ENCODE results near the gene RASD2. TPM values are rescaled to one million over a fixed set of nuclear protein-coding genes. Genes with fewer than 3 reads are reported as not detected.
A peak's percentile ranks its signal among the peaks of the same experiment; 100 is the strongest.

Gene RASD2
- total RNA-seq, 1 experiment from 2014 or later, result 2.4 TPM

DNA sequence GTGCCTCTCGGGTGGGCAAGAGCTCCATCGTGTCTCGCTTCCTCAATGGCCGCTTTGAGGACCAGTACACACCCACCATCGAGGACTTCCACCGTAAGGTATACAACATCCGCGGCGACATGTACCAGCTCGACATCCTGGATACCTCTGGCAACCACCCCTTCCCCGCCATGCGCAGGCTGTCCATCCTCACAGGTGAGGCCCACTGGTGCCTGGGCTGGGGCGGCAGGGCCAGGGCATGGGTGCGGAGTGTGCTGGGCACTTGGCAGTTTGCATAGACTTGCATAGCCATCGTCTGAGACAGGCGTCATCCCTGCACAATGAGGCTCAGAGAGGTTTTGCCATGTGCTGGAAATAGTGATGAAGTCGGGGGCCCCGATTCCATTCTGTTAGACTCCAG, 6.3 kb downstream of the RASD2 start (continued):
- no peak for TF ChIP-seq EZH2phosphoT487 (IDR thresholded peaks at IDR 0.05; ENCODE audit: borderline replicate concordance)
- no peak for TF ChIP-seq SP1 (IDR thresholded peaks at IDR 0.05; ENCODE audit: low read depth)

DNA sequence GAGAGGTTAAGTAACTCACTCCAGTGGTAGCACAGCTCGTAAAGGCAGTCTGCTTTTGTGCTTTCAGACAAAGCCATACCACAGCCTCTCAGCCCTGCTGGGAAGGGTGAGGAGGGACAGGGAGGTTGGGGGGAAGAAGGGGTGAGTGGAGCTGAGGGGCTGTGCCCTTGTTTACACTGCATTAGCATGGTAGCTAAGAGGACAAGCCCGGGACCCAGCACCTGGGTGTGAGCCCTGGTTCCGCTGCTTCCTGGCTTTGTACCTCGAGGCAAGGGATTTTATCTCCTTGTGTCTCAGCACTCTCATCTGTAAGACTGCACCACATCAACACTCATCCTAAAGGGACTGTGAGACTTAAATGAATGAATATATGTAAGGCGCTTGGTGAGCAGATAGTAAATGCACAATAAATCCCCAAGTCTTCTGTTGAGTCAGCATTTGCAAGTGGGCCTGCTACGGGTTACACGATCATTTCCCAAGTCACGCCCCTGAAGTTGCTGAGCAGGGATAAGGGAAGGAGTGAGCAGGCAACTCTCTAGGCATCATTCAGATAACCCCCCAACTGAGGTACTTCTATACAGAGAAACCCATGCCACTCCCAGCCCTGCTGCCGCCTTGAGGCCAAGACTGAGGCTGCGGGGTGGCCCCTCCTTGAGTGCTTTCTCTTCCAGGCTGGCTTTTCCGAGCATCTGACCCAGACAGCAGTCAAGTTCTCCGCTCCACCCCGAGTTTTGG, 7.5 kb downstream of the RASD2 start:
- Histone ChIP-seq H3K9me2 (ENCODE audit: insufficient read depth) (no peaks in the 10 kb centered on the region), H4K20me1 (ENCODE audit: insufficient read depth) (no peaks in the 10 kb centered on the region), H3K79me2 (ENCODE audit: insufficient read depth, low read length) (no peaks in the 10 kb centered on the region), H3K27me3 (ENCODE audit: insufficient read depth, low read length) (no peaks in the 10 kb centered on the region), H3K4me1 (ENCODE audit: control insufficient read depth in 1 of 2, insufficient read depth in 2 of 2, low read length in 2 of 2) (peaks cover 20 to 23% of the 10 kb centered on the region in 2 experiments), H3K4me3 (replicated peaks in 1 of 2; ENCODE audit: low read depth in 1 of 2, low read length in 2 of 2) (no peak overlapping the region), H3K9me3 (ENCODE audit: control insufficient read depth in 1 of 2, insufficient read depth in 1 of 2, low read depth in 1 of 2, low read length in 2 of 2) (no peaks in the 10 kb centered on the region), H3K27ac (ENCODE audit: low read depth, low read length) (no peak overlapping the region), H2AFZ (ENCODE audit: low read depth, low read length, poor library complexity, severe bottlenecking) (no peak overlapping the region), H3K4me2 (ENCODE audit: low read length) (no peak overlapping the region), H3K9ac (ENCODE audit: low read length) (no peak overlapping the region), H3K36me3 (ENCODE audit: control insufficient read depth in 1 of 2, insufficient read depth in 2 of 2, low read length in 2 of 2) (no peaks in the 10 kb centered on the region)
- ChIA-PET CTCF (no interaction called here), POLR2A (no interaction called here), RAD21 (ENCODE audit: low non-redundant PET in 1 of 2, low total read pairs in 2 of 2, uncharacterized antibody in 2 of 2, unreplicated experiment in 2 of 2) (no interaction called here)
- DNase-seq (ENCODE audit: low read depth, low spot score) (no peak), ATAC-seq (peak; percentile 59; the same call in 1 of the 2 replicates)
- intact Hi-C loops (cut with micrococcal nuclease), result no loop called here
- BruUV-seq (replicated peaks), result no TSS peak
- TF ChIP-seq, protein P1, sequence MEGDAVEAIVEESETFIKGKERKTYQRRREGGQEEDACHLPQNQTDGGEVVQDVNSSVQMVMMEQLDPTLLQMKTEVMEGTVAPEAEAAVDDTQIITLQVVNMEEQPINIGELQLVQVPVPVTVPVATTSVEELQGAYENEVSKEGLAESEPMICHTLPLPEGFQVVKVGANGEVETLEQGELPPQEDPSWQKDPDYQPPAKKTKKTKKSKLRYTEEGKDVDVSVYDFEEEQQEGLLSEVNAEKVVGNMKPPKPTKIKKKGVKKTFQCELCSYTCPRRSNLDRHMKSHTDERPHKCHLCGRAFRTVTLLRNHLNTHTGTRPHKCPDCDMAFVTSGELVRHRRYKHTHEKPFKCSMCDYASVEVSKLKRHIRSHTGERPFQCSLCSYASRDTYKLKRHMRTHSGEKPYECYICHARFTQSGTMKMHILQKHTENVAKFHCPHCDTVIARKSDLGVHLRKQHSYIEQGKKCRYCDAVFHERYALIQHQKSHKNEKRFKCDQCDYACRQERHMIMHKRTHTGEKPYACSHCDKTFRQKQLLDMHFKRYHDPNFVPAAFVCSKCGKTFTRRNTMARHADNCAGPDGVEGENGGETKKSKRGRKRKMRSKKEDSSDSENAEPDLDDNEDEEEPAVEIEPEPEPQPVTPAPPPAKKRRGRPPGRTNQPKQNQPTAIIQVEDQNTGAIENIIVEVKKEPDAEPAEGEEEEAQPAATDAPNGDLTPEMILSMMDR (IDR thresholded peaks at IDR 0.05 in 2 of 3, conservative IDR thresholded peaks at IDR 0.05 in 1 of 3; ENCODE audit: borderline replicate concordance in 1 of 3, insufficient read depth in 1 of 3, low read depth in 2 of 3, low read length in 2 of 3), result peak in 2 of 3 experiments; percentile 31 to 34; a peak in 3 of 6 replicates
- no peak for TF ChIP-seq SP1 (IDR thresholded peaks at IDR 0.05; ENCODE audit: low read depth)

DNA sequence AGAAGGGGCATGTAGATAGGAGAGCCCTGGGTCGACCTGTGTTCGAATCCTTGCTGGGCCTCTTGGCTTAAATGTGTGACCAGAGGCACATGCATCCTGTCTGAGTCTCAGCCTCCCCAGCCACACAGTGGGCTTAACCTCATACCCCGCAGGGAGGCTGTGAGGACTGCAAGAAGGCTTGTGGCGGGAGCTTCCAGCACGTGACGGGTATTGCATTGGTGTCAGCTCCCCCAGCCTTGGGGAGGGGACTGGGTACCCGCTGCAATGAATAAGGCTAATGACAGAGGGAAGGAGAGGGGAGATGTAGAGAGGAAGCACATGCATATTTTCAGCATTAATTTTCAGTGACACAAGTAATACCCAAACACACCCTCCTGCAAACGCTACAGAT, 8.1 kb downstream of the RASD2 start:
- POLR2A ChIA-PET, result no interaction called here
- intact Hi-C loops (cut with micrococcal nuclease), result no loop called here
- no peak for TF ChIP-seq EZH2 (IDR thresholded peaks at IDR 0.05)
- TF ChIP-seq, protein P2, sequence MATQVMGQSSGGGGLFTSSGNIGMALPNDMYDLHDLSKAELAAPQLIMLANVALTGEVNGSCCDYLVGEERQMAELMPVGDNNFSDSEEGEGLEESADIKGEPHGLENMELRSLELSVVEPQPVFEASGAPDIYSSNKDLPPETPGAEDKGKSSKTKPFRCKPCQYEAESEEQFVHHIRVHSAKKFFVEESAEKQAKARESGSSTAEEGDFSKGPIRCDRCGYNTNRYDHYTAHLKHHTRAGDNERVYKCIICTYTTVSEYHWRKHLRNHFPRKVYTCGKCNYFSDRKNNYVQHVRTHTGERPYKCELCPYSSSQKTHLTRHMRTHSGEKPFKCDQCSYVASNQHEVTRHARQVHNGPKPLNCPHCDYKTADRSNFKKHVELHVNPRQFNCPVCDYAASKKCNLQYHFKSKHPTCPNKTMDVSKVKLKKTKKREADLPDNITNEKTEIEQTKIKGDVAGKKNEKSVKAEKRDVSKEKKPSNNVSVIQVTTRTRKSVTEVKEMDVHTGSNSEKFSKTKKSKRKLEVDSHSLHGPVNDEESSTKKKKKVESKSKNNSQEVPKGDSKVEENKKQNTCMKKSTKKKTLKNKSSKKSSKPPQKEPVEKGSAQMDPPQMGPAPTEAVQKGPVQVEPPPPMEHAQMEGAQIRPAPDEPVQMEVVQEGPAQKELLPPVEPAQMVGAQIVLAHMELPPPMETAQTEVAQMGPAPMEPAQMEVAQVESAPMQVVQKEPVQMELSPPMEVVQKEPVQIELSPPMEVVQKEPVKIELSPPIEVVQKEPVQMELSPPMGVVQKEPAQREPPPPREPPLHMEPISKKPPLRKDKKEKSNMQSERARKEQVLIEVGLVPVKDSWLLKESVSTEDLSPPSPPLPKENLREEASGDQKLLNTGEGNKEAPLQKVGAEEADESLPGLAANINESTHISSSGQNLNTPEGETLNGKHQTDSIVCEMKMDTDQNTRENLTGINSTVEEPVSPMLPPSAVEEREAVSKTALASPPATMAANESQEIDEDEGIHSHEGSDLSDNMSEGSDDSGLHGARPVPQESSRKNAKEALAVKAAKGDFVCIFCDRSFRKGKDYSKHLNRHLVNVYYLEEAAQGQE (IDR thresholded peaks at IDR 0.05; ENCODE audit: low read depth), result no peak
- TF ChIP-seq ELF1 (IDR thresholded peaks at IDR 0.05; ENCODE audit: borderline replicate concordance, low read depth), result no peak
- no peak for TF ChIP-seq ZNF274 (IDR thresholded peaks at IDR 0.05; ENCODE audit: low read depth, low read length)
- TF ChIP-seq JUND (IDR thresholded peaks at IDR 0.05), result no peak
- no peak for TF ChIP-seq POLR2AphosphoS5 (IDR thresholded peaks at IDR 0.05; ENCODE audit: low read depth, low read length)
- TF ChIP-seq SP1 (IDR thresholded peaks at IDR 0.05; ENCODE audit: low read depth), result no peak
- TF ChIP-seq YY1 (IDR thresholded peaks at IDR 0.05; ENCODE audit: extremely low read depth, insufficient replicate concordance, low read depth, low read length), result no peak

More for the DNA sequence above, 8.1 kb downstream of the RASD2 start:
- no peak overlapping the region for H3K9ac ChIP-seq (ENCODE audit: low read length)
- no peak overlapping the region for H3K4me2 ChIP-seq (ENCODE audit: low read length)
- CTCF ChIA-PET, result no interaction called here
- DNase-seq (ENCODE audit: low read depth, low spot score) (no peak), ATAC-seq (no peak)
- no peaks in the 10 kb centered on the region for H3K9me3 ChIP-seq (ENCODE audit: control insufficient read depth in 1 of 2, insufficient read depth in 1 of 2, low read depth in 1 of 2, low read length in 2 of 2)
- H3K9me2 ChIP-seq (ENCODE audit: insufficient read depth), result no peaks in the 10 kb centered on the region
- peaks cover 15 to 17% of the 10 kb centered on the region in 2 experiments for H3K4me1 ChIP-seq (ENCODE audit: control insufficient read depth in 1 of 2, insufficient read depth in 2 of 2, low read length in 2 of 2)
- H3K36me3 ChIP-seq (ENCODE audit: control insufficient read depth in 1 of 2, insufficient read depth in 2 of 2, low read length in 2 of 2), result no peaks in the 10 kb centered on the region
- H3K27me3 ChIP-seq (ENCODE audit: insufficient read depth, low read length), result no peaks in the 10 kb centered on the region
- H2AFZ ChIP-seq (ENCODE audit: low read depth, low read length, poor library complexity, severe bottlenecking), result no peak overlapping the region
- no peaks in the 10 kb centered on the region for H4K20me1 ChIP-seq (ENCODE audit: insufficient read depth)
- RAD21 ChIA-PET (ENCODE audit: low non-redundant PET in 1 of 2, low total read pairs in 2 of 2, uncharacterized antibody in 2 of 2, unreplicated experiment in 2 of 2), result no interaction called here
- no TSS peak for BruUV-seq (replicated peaks)
- H3K27ac ChIP-seq (ENCODE audit: low read depth, low read length), result no peak overlapping the region
- H3K4me3 ChIP-seq (replicated peaks in 1 of 2; ENCODE audit: low read depth in 1 of 2, low read length in 2 of 2), result no peak overlapping the region
- H3K79me2 ChIP-seq (ENCODE audit: insufficient read depth, low read length), result no peaks in the 10 kb centered on the region

Data from HCT116 (cell line).